IMR-90 (cell line): ENCODE results near the gene HYAL3. TPM values are rescaled to one million over a fixed set of nuclear protein-coding genes. Genes with fewer than 3 reads are reported as not detected.
A peak's percentile ranks its signal among the peaks of the same experiment; 100 is the strongest.

Source experiments
- ATAC-seq: fragments of 200-7000 bp; cut with Tn5 transposase; 2 replicates; pipeline ENCODE4 v1.9.1; 2020; ENCODE audit warnings: low read depth, mild to moderate bottlenecking, moderate library complexity
- BruUV-seq: library from RNA; stranded (reverse); fragments of 400-500 nt; replicated peaks from 2 replicates; lab custom pipeline; 2021; lab: Mats Ljungman, UMichigan
- CTCF ChIA-PET: fragments of 300-600 bp; formaldehyde crosslinking; extraction: SDS; loops from one replicate; lab custom pipeline; 2021; ENCODE audit warnings: antibody characterized with exemption; lab: Yijun Ruan, JAX
- POLR2A ChIA-PET: fragments of 300-600 bp; sonication (Branson Sonifier 250); formaldehyde crosslinking; loops from one replicate; lab custom pipeline; 2022; ENCODE audit warnings: antibody characterized with exemption; ENCODE audit not compliant: unreplicated experiment; lab: Charles Lee
- DNase-seq: peaks from one replicate; pipeline ENCODE4 v3.0.0; 2013
- H2AFZ ChIP-seq: replicated peaks from 2 replicates; pipeline ENCODE3; 2013; ENCODE audit warnings: low read length, mild to moderate bottlenecking; ENCODE audit not compliant: poor library complexity
- H2AK5ac ChIP-seq: 2 replicates; pipeline ENCODE4 v1.6.1; 2013; ENCODE audit warnings: low read depth, low read length, inconsistent platforms
- H2AK9ac ChIP-seq: replicated peaks from 2 replicates; pipeline ENCODE3; 2013; ENCODE audit warnings: mild to moderate bottlenecking, low read depth, low read length, moderate library complexity; ENCODE audit not compliant: poor library complexity
- H2BK120ac ChIP-seq: 2 replicates; pipeline ENCODE4 v1.6.1; 2013; ENCODE audit warnings: low read depth, low read length, inconsistent platforms
- H2BK15ac ChIP-seq: 3 replicates; pipeline ENCODE4 v1.6.1; 2013; ENCODE audit warnings: low read depth, low read length, inconsistent platforms
- H2BK20ac ChIP-seq: 2 replicates; pipeline ENCODE4 v1.6.1; 2013; ENCODE audit warnings: low read depth, mild to moderate bottlenecking, inconsistent platforms, low read length, moderate library complexity
- H2BK5ac ChIP-seq: 2 replicates; pipeline ENCODE4 v1.6.1; 2013; ENCODE audit warnings: mild to moderate bottlenecking, low read depth, low read length, inconsistent platforms; ENCODE audit not compliant: poor library complexity, severe bottlenecking
- H3K14ac ChIP-seq: replicated peaks from 2 replicates; pipeline ENCODE4 v1.6.1; 2013; ENCODE audit warnings: low read depth, low read length, inconsistent platforms
- H3K18ac ChIP-seq: 2 replicates; pipeline ENCODE4 v1.6.1; 2013; ENCODE audit warnings: low read depth, low read length, control low read depth
- H3K23ac ChIP-seq: 2 replicates; pipeline ENCODE4 v1.6.1; 2013; ENCODE audit warnings: low read depth, low read length, inconsistent platforms
- H3K27ac ChIP-seq: 2 replicates; pipeline ENCODE4 v1.5.1; 2013; ENCODE audit warnings: mild to moderate bottlenecking, control low read depth, low read length; ENCODE audit not compliant: insufficient read depth
- H3K27me3 ChIP-seq: 2 replicates; pipeline ENCODE4 v1.6.1; 2013; ENCODE audit warnings: low read length; ENCODE audit not compliant: control insufficient read depth, insufficient read depth
- H3K36me3 ChIP-seq: 2 replicates; pipeline ENCODE4 v1.6.1; 2013; ENCODE audit warnings: low read length, mixed read lengths; ENCODE audit not compliant: control insufficient read depth, insufficient read depth
- H3K4ac ChIP-seq: 2 replicates; pipeline ENCODE4 v1.6.1; 2013; ENCODE audit warnings: low read depth, low read length, inconsistent platforms
- H3K4me1 ChIP-seq: 2 replicates; pipeline ENCODE4 v1.6.1; 2013; ENCODE audit warnings: low read length, mixed read lengths; ENCODE audit not compliant: control insufficient read depth, insufficient read depth
- H3K4me2 ChIP-seq: 2 replicates; pipeline ENCODE4 v1.6.1; 2013; ENCODE audit warnings: low read depth, mild to moderate bottlenecking, control low read depth, low read length, moderate library complexity
- H3K4me3 ChIP-seq: 2 replicates; pipeline ENCODE4 v1.5.1; 2013; ENCODE audit warnings: low read depth, mild to moderate bottlenecking, control low read depth, low read length, moderate library complexity; ENCODE audit not compliant: insufficient read depth
- H3K56ac ChIP-seq: 2 replicates; pipeline ENCODE4 v1.6.1; 2013; ENCODE audit warnings: low read length, inconsistent platforms; ENCODE audit not compliant: insufficient read depth; ENCODE audit errors: extremely low read depth
- H3K79me1 ChIP-seq, 2 experiments: 2 replicates each; pipeline ENCODE4 v1.6.1; 2013; ENCODE audit warnings: low read length in 2 of 2, inconsistent platforms in 1 of 2, low read depth in 1 of 2
- H3K9ac ChIP-seq: 2 replicates; pipeline ENCODE4 v1.6.1; 2013; ENCODE audit warnings: low read depth, low read length, control low read depth
- H3K9me1 ChIP-seq: 2 replicates; pipeline ENCODE4 v1.6.1; 2013; ENCODE audit warnings: low read length, inconsistent platforms; ENCODE audit not compliant: insufficient read depth
- H3K9me3 ChIP-seq: 2 replicates; pipeline ENCODE4 v1.6.1; 2013; ENCODE audit warnings: low read length; ENCODE audit not compliant: control insufficient read depth, insufficient read depth
- H4K20me1 ChIP-seq: 2 replicates; pipeline ENCODE4 v1.6.1; 2013; ENCODE audit warnings: low read length, inconsistent platforms; ENCODE audit not compliant: insufficient read depth
- H4K5ac ChIP-seq: 2 replicates; pipeline ENCODE4 v1.6.1; 2013; ENCODE audit warnings: mild to moderate bottlenecking, low read depth, low read length, control low read depth
- H4K8ac ChIP-seq, 2 experiments: 2 replicates each; pipeline ENCODE4 v1.6.1; 2013; ENCODE audit warnings: low read depth in 2 of 2, low read length in 2 of 2, control low read depth in 1 of 2, inconsistent platforms in 1 of 2
- H4K91ac ChIP-seq: 2 replicates; pipeline ENCODE4 v1.6.1; 2013; ENCODE audit warnings: low read depth, low read length, inconsistent platforms; ENCODE audit not compliant: insufficient read depth
- CEBPB ChIP-seq: IDR thresholded peaks from 2 replicates; pipeline ENCODE4 v1.6.1; 2012; ENCODE audit warnings: low read depth, low read length, improper control_type of control experiment
- CHD1 ChIP-seq: IDR thresholded peaks from 2 replicates; pipeline ENCODE4 v1.6.1; 2012; ENCODE audit warnings: low read depth, low read length, improper control_type of control experiment
- CTCF ChIP-seq: conservative IDR thresholded peaks from 2 replicates; pipeline ENCODE4 v1.5.1; 2012; ENCODE audit warnings: mild to moderate bottlenecking, low read depth, low read length, improper control_type of control experiment
- ELK1 ChIP-seq: fragments of 150-350 bp; IDR thresholded peaks from 2 replicates; pipeline ENCODE4 v1.6.1; 2016; ENCODE audit warnings: low read depth, mild to moderate bottlenecking, low read length, moderate library complexity, borderline replicate concordance
- FOS ChIP-seq: fragments of 150-350 bp; IDR thresholded peaks from 2 replicates; pipeline ENCODE4 v1.6.1; 2016; ENCODE audit warnings: low read depth, low read length
- MAFK ChIP-seq: IDR thresholded peaks from 2 replicates; pipeline ENCODE4 v1.6.1; 2012; ENCODE audit warnings: low read depth, low read length, improper control_type of control experiment
- MAZ ChIP-seq: IDR thresholded peaks from 2 replicates; pipeline ENCODE4 v1.6.1; 2012; ENCODE audit warnings: low read depth, mild to moderate bottlenecking, low read length, improper control_type of control experiment, moderate library complexity, borderline replicate concordance
- NFE2L2 ChIP-seq: fragments of 150-350 bp; IDR thresholded peaks from 2 replicates; pipeline ENCODE4 v1.6.1; 2016; ENCODE audit warnings: low read depth, mild to moderate bottlenecking, low read length
- RAD21 ChIP-seq: IDR thresholded peaks from 2 replicates; pipeline ENCODE4 v1.6.1; 2012; ENCODE audit warnings: low read length, improper control_type of control experiment
- RFX5 ChIP-seq: IDR thresholded peaks from 2 replicates; pipeline ENCODE4 v1.8.0; 2012; ENCODE audit warnings: low read depth, mild to moderate bottlenecking, low read length, moderate library complexity
- USF2 ChIP-seq: fragments of 150-350 bp; IDR thresholded peaks from 2 replicates; pipeline ENCODE4 v1.6.1; 2017; ENCODE audit warnings: mild to moderate bottlenecking, antibody characterized with exemption, low read length, low read depth
- WGBS, 2 experiments: methylation state at CpG; one replicate each; pipeline versions ENCODE4 v1.1.5 to v1.1.7; 2013; ENCODE audit warnings: missing lambda C conversion rate in 2 of 2; ENCODE audit not compliant: insufficient read length in 1 of 2; ENCODE audit errors: extremely low coverage in 2 of 2; 5-methylcytosine and 5-hydroxymethylcytosine counted together
- dilution Hi-C: fragments of 300-500 bp; cut with HindIII; formaldehyde crosslinking; loops from one replicate; pipeline ENCODE4 v1.14.3; 2018; ENCODE audit warnings: low sequenced_read_pairs; ENCODE audit not compliant: unreplicated experiment
- in situ Hi-C: fragments of 300-500 bp; cut with MboI; formaldehyde crosslinking; loops from 3 replicates; pipeline ENCODE4 v1.14.3; 2019; ENCODE audit warnings: low sequenced_read_pairs, inconsistent platforms, mixed read lengths
- intact Hi-C: fragments of 100-400 bp; cut with micrococcal nuclease; formaldehyde crosslinking; loops from 2 replicates; pipeline ENCODE4 v1.10.0; 2022
- polyA plus RNA-seq, 3 experiments: library from polyadenylated mRNA; depleted of rRNA; stranded (reverse); fragments of >200 nt; gene quantifications; 2 replicates each; pipeline ENCODE4 v1.2.3, GENCODE V29; 2012; ENCODE audit warnings: low replicate concordance in 1 of 3
- total RNA-seq: library from RNA; depleted of rRNA; stranded (reverse); fragments of >200 nt; gene quantifications from 2 replicates; pipeline ENCODE4 v1.2.3, GENCODE V29; 2012

HYAL3 gene
- total and polyA plus RNA-seq, 2 of the 4 experiments (the other 2 are of a cell fraction) = 2.7 to 5.7 TPM

- Histone ChIP-seq H3K4me1 (peaks cover 67% of the 10 kb centered on the region), H2BK15ac (peak overlapping the region; percentile 14; the same call in 1 of the 3 replicates), H3K23ac (0 out of 2 replicates have a peak overlapping the region, but pooled peaks have one; percentile 48), H2AK9ac (peak overlapping the region; percentile 98), H3K9ac (peak overlapping the region; percentile 61), H2BK20ac (no peak overlapping the region; the same call in 1 of the 2 replicates), H3K18ac (no peak overlapping the region), H4K91ac (peak overlapping the region; percentile 85; the same call in 1 of the 2 replicates), H4K20me1 (peaks cover 85% of the 10 kb centered on the region), H2AK5ac (peak overlapping the region; percentile 98), H4K5ac (peak overlapping the region; percentile 22; the same call in 1 of the 2 replicates), H3K4me2 (peak overlapping the region; percentile 72; the same call in 1 of the 2 replicates), H2BK120ac (peak overlapping the region; percentile 17; the same call in 1 of the 2 replicates), H3K4ac (peak overlapping the region; percentile 91), H3K9me3 (no peaks in the 10 kb centered on the region), H3K14ac (peak overlapping the region; percentile 80), H2BK5ac (peak overlapping the region; percentile 73), H3K56ac (0 out of 2 replicates have a peak overlapping the region, but pooled peaks have one; percentile 65), H3K36me3 (peaks cover 21% of the 10 kb centered on the region), H3K79me1 (peaks cover 9 to 82% of the 10 kb centered on the region in 2 experiments; a peak in 3 of 4 replicates), H2AFZ (peak overlapping the region; percentile 86), H3K9me1 (peaks cover 14% of the 10 kb centered on the region; the same call in 1 of the 2 replicates), H3K27me3 (no peaks in the 10 kb centered on the region), H3K27ac (peak overlapping the region; percentile 86), H3K4me3 (no peak overlapping the region), H4K8ac (peak overlapping the region; percentile 90 to 98; a peak in 2 of 4 replicates)
- WGBS, 2 experiments = 72% methylated on average over 10 of the region's 16 CpGs; no CpG with 5 or more reads in 1 of the 2 experiments
- ChIA-PET POLR2A (no interaction called here), CTCF (interaction anchor here (0.7 kb wide), 1 partner anchor 9 kb away, joined by 3 read pairs; no protein-coding TSS in a partner anchor)
- dilution Hi-C loops (no loop called here), in situ Hi-C loops (no loop called here), intact Hi-C loops (no loop called here)
- DNase-seq (no peak), ATAC-seq (no peak)
- no TSS peak for BruUV-seq
- TF ChIP-seq CHD1 (no peak), RFX5 (no peak), FOS (no peak), ELK1 (no peak), RAD21 (no peak), CEBPB (no peak), CTCF (no peak), MAZ (no peak), MAFK (no peak), USF2 (no peak), NFE2L2 (no peak)
Observed at GRCh38 chr3:50245251-50245745, 53.9 kb downstream of the HYAL3 start.
